Measurements from ENCODE around the gene VPS4B.
A peak's percentile ranks its signal among the peaks of the same experiment; 100 is the strongest.

VPS4B gene

GRCh38 chr18:63356272-63356896 is 65.9 kb downstream of the VPS4B start:
- no peaks in the 10 kb centered on the region for H3F3A ChIP-seq (ENCODE audit: insufficient read depth, low read length)
- no peak for DNase-seq

GRCh38 chr18:63350230-63350629 is 72.0 kb downstream of the VPS4B start:
- H3K4me2 ChIP-seq (ENCODE audit: low read depth, low read length): no peak overlapping the region
- H4K20me1 ChIP-seq (ENCODE audit: insufficient read depth, low read length): no peaks in the 10 kb centered on the region
- peaks cover 10% of the 10 kb centered on the region for H3K36me3 ChIP-seq (replicated peaks; ENCODE audit: insufficient read depth, low read length)
- no peak overlapping the region for H3K9ac ChIP-seq (ENCODE audit: low read length)
- H3K9me3 ChIP-seq (replicated peaks; ENCODE audit: insufficient read depth, low read length): no peaks in the 10 kb centered on the region
- no peak for DNase-seq
- TF ChIP-seq EZH2phosphoT487 (IDR thresholded peaks at IDR 0.05; ENCODE audit: low read length) (no peak), EZH2 (optimal IDR thresholded peaks at IDR 0.05; ENCODE audit: low read depth, low read length) (no peak)
- TF ChIP-seq, protein P1, sequence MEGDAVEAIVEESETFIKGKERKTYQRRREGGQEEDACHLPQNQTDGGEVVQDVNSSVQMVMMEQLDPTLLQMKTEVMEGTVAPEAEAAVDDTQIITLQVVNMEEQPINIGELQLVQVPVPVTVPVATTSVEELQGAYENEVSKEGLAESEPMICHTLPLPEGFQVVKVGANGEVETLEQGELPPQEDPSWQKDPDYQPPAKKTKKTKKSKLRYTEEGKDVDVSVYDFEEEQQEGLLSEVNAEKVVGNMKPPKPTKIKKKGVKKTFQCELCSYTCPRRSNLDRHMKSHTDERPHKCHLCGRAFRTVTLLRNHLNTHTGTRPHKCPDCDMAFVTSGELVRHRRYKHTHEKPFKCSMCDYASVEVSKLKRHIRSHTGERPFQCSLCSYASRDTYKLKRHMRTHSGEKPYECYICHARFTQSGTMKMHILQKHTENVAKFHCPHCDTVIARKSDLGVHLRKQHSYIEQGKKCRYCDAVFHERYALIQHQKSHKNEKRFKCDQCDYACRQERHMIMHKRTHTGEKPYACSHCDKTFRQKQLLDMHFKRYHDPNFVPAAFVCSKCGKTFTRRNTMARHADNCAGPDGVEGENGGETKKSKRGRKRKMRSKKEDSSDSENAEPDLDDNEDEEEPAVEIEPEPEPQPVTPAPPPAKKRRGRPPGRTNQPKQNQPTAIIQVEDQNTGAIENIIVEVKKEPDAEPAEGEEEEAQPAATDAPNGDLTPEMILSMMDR (IDR thresholded peaks at IDR 0.05; ENCODE audit: low read length): no peak
- H3K9me2 ChIP-seq (replicated peaks; ENCODE audit: insufficient read depth, low read length): no peaks in the 10 kb centered on the region
- H3K27me3 ChIP-seq (replicated peaks; ENCODE audit: insufficient read depth, low read length): no peaks in the 10 kb centered on the region
- no peaks in the 10 kb centered on the region for H3K79me2 ChIP-seq (ENCODE audit: low read length)
- peaks cover 21% of the 10 kb centered on the region for H3F3A ChIP-seq (ENCODE audit: insufficient read depth, low read length)
- H3K27ac ChIP-seq (ENCODE audit: low read length): no peak overlapping the region
- H3K4me3 ChIP-seq (ENCODE audit: low read length): no peak overlapping the region
- no peak overlapping the region for H2AFZ ChIP-seq (ENCODE audit: low read length)
- H3K4me1 ChIP-seq (ENCODE audit: low read length): peaks cover 23% of the 10 kb centered on the region

More at GRCh38 chr18:63356272-63356896, 65.9 kb downstream of the VPS4B start:
- Histone ChIP-seq H3K36me3 (replicated peaks; ENCODE audit: insufficient read depth, low read length) (peaks cover 10% of the 10 kb centered on the region; the same call in 1 of the 2 replicates), H4K20me1 (ENCODE audit: insufficient read depth, low read length) (no peaks in the 10 kb centered on the region), H2AFZ (ENCODE audit: low read length) (no peak overlapping the region), H3K9ac (ENCODE audit: low read length) (no peak overlapping the region), H3K4me3 (ENCODE audit: low read length) (no peak overlapping the region), H3K4me2 (ENCODE audit: low read depth, low read length) (no peak overlapping the region), H3K27ac (ENCODE audit: low read length) (no peak overlapping the region), H3K27me3 (replicated peaks; ENCODE audit: insufficient read depth, low read length) (no peaks in the 10 kb centered on the region), H3K9me2 (replicated peaks; ENCODE audit: insufficient read depth, low read length) (no peaks in the 10 kb centered on the region), H3K9me3 (replicated peaks; ENCODE audit: insufficient read depth, low read length) (no peaks in the 10 kb centered on the region), H3K4me1 (ENCODE audit: low read length) (no peaks in the 10 kb centered on the region), H3K79me2 (ENCODE audit: low read length) (no peaks in the 10 kb centered on the region)
- TF ChIP-seq EZH2 (optimal IDR thresholded peaks at IDR 0.05; ENCODE audit: low read depth, low read length) (no peak), EZH2phosphoT487 (IDR thresholded peaks at IDR 0.05; ENCODE audit: low read length) (no peak)
- TF ChIP-seq, protein P1 (IDR thresholded peaks at IDR 0.05; ENCODE audit: low read length): no peak

GRCh38 chr18:63348508-63349136 is 73.7 kb downstream of the VPS4B start:
- peak overlapping the region; percentile 53 for H3K4me2 ChIP-seq (ENCODE audit: low read depth, low read length)
- peak overlapping the region; percentile 69 for H3K27ac ChIP-seq (ENCODE audit: low read length)
- peaks cover 7% of the 10 kb centered on the region for H3K36me3 ChIP-seq (replicated peaks; ENCODE audit: insufficient read depth, low read length)
- TF ChIP-seq, protein P1 (IDR thresholded peaks at IDR 0.05; ENCODE audit: low read length): no peak
- TF ChIP-seq EZH2phosphoT487 (IDR thresholded peaks at IDR 0.05; ENCODE audit: low read length) (no peak), EZH2 (optimal IDR thresholded peaks at IDR 0.05; ENCODE audit: low read depth, low read length) (no peak)
- peaks cover 23% of the 10 kb centered on the region for H3K4me1 ChIP-seq (ENCODE audit: low read length)
- H3K4me3 ChIP-seq (ENCODE audit: low read length): peak overlapping the region; percentile 25; the same call in 1 of the 2 replicates
- H3F3A ChIP-seq (ENCODE audit: insufficient read depth, low read length): peaks cover 21% of the 10 kb centered on the region
- no peaks in the 10 kb centered on the region for H3K79me2 ChIP-seq (ENCODE audit: low read length)
- H4K20me1 ChIP-seq (ENCODE audit: insufficient read depth, low read length): no peaks in the 10 kb centered on the region
- H3K27me3 ChIP-seq (replicated peaks; ENCODE audit: insufficient read depth, low read length): no peaks in the 10 kb centered on the region
- DNase-seq: peak; percentile 84
- peak overlapping the region; percentile 62 for H2AFZ ChIP-seq (ENCODE audit: low read length)
- H3K9ac ChIP-seq (ENCODE audit: low read length): no peak overlapping the region; the same call in 1 of the 2 replicates
- no peaks in the 10 kb centered on the region for H3K9me3 ChIP-seq (replicated peaks; ENCODE audit: insufficient read depth, low read length)
- H3K9me2 ChIP-seq (replicated peaks; ENCODE audit: insufficient read depth, low read length): no peaks in the 10 kb centered on the region

All from MM.1S (cell line).